Endometrial microvascular endothelial cells (primary cell): Measurements from ENCODE around the gene KL. TPM values are rescaled to one million over a fixed set of nuclear protein-coding genes. Genes with fewer than 3 reads are reported as not detected.

Source experiments
- in situ Hi-C: cut with HindIII; loops from 2 replicates; pipeline ENCODE4 v1.10.0; 2017; ENCODE audit warnings: low sequenced_read_pairs, low pct_unique_long_range_greater_than_20kb; ENCODE audit errors: inconsistent ontology term
- total RNA-seq: library from RNA; depleted of rRNA; stranded (reverse); fragments of >200 nt; gene quantifications from one replicate; pipeline ENCODE4 v1.2.3, GENCODE V29; 2015; ENCODE audit errors: inconsistent ontology term

Gene KL
- total RNA-seq, 1 donor from 2014 or later, result 0.46 TPM

DNA sequence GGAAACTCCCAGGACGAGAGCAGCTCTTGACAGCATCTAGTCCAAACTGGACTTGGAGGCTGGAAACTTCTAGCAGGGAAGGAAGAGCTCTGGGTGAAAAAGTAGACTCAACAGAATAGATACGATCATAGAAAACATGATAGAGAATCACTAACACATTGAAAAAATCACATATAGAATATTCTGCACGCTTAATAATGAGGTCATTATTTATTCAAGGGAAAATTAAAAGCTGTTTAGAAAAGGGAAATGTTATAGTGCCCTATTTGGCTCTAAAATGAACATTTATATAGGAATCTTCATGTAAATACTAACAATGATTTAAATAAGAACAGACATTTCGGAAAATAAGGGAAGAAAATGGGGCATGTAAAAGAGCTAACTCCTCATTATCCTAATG, 15.1 kb downstream of the KL start:
- in situ Hi-C loops, result no loop called here

GRCh38 chr13:33032037-33032625, 15.9 kb downstream of the KL start:
- in situ Hi-C loops, result no loop called here

GRCh38 chr13:33033051-33033812, 17.0 kb downstream of the KL start:
- in situ Hi-C loops, result no loop called here

GRCh38 chr13:33033986-33034385, 17.8 kb downstream of the KL start:
- in situ Hi-C loops, result no loop called here

GRCh38 chr13:33034882-33035520, 18.8 kb downstream of the KL start:
- in situ Hi-C loops, result no loop called here

DNA sequence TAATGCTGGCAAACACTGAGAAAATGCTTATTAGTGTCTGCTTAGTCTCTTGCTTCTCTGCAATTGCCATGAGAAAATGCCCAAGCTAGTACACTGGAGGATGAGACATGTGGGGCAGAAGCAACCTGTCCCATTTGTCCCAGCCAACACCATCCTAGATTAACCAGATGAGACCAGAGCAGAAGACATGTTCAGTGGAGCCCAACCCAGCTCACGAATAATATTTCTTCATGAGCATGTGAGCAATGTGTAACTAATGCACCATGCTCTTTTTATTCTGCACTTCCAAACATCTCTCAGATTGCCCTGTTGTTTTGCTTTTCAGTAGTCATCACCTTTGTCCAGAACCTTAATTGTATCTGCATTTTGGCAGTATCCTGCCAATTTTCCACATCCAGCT, 21.4 kb downstream of the KL start:
- in situ Hi-C loops, result no loop called here

GRCh38 chr13:33040090-33040489, 23.9 kb downstream of the KL start:
- in situ Hi-C loops, result no loop called here

DNA sequence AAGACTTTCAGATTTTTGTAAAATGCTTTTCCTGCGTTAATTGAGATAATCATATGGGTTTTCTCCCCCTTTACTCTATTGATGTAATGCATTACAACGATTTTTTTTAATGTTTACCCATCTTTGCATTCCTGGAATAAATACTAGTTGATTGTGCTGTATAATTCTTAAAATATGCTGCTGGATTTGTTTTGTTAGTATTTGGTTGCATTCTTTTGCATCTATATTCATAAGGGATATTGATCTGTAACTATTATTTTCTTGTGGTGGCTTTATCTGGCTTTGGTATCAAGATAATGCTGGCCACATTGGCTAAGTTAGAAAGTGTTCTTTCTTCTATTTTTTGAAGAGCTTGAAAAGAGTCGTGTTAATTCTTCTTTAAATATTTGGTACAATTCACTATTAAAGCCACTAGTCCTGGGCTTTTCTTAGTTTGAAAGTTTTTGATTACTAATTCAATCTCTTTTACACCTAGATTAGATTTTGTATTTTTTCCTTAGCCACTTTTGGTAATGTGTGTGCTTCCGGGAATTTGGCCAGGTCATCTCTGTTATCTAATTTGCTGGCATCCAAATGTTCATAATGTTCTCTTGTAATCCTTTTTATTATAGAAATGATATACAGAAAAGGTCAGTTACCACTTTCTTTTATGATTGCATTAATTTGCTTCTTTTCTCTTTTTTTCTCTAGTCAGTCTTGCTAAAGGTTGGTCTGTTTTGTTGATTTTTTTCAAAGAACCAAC, 29.8 kb downstream of the KL start:
- in situ Hi-C loops, result no loop called here

DNA sequence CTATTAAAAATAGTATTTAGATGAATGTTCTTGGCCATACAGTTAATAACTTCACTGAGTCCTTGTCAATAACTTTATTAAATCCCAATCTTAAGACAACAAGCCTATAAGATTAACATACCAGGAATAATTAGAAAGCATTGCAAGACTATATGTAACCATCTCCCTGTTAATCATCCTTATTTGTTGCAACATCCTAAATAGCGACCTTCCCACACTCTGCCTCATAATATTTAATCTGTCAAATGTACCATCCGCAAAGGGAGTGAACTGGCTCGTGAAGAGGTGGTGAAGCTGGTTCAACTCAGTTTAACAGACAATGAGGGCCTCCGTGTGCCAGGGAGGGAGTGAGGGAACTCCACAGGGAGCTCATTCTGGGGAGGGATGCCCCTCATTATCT, 33.9 kb downstream of the KL start:
- in situ Hi-C loops, result no loop called here

DNA sequence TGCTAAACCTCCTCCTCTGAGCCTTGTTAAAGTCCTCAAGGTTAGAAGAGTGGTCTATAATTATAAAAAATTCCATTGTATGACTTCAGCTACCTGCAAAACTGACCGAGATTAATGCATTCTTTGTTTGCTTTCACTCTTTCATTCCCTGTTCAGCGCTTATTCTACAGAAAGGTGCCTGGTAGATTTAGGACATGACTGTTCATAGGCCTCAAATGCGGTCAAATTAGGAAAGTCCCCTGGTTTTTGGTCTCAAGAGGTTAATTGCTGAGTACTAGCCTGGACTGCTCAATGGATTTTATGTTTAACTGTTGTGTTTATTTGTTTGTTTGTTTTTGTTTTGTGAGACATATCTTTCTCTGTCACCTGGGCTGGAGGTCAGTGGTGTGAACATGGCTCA, 35.4 kb downstream of the KL start:
- in situ Hi-C loops, result no loop called here

DNA sequence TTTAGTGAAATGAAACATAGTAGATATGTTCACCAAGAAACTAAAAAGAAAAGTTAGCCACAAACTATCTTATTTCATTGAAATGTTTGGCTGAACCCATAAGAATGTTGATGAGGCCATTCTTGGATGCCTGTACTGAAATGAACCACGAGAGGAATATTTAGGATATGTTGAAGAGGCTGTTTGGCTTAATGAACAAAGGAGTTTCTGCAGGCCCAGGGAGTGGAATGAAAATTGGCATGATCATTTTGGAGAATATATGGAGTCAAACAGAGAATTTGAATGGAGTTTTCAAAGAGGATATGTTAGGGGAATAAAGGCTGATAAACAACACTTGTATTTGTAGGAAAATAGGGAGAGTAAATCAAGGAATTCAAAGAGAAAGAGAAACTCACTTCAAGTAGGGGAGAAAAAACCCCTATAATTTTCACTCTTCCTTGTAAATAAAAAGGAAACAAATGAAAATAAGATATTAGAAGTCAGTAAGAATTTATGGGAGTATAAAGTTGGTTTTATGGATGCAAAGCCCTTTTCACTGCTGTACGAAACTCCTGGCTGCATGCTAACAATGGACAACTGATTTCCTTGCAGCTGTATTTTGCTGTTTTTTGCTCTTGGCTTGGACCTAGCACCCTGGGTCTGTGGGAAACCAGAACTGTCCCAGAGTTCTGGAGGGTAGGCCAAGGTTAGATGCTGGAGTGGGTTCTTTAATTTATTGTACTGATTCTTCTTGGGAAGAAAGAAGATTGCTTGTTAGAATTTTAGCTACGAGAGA, 36.5 kb downstream of the KL start:
- in situ Hi-C loops, result no loop called here

GRCh38 chr13:33053397-33054066, 37.3 kb downstream of the KL start:
- in situ Hi-C loops, result no loop called here

DNA sequence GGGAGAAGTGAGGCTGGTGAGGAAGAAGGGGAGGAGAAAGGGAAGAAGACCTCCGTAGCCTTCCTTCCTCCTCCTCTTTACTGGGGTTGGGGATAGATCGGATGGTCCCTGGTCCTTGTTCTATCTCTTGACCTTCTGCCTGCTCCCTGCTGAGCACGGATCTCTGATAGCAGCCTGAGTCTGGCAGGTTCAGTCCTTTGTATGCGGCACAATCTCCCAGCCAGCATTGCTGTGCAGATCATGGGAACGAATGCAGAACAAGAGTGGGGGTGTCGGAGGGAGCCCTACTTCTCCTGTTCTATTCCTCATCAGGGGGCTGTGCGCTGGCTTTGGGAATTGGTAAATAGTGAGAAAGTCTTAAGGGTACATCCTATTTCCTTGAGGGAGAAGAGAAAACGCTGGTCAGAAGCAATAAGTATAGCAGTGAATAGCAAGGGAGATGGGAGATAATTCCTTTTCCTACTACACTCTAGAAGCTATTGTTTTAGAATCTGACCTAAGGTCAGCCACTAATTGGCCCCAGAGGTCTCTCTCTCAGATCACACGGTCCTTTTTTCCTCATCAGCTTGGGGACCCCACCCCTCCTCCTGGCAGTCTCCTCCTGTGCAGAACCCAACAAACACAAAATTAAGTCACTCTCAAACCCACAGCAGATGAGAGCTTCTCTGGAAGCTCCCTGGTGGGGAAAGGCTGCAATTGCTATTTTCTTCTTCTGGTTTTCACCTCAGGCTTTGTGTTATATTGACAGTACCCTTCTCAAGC, 41.0 kb downstream of the KL start:
- in situ Hi-C loops, result no loop called here

DNA sequence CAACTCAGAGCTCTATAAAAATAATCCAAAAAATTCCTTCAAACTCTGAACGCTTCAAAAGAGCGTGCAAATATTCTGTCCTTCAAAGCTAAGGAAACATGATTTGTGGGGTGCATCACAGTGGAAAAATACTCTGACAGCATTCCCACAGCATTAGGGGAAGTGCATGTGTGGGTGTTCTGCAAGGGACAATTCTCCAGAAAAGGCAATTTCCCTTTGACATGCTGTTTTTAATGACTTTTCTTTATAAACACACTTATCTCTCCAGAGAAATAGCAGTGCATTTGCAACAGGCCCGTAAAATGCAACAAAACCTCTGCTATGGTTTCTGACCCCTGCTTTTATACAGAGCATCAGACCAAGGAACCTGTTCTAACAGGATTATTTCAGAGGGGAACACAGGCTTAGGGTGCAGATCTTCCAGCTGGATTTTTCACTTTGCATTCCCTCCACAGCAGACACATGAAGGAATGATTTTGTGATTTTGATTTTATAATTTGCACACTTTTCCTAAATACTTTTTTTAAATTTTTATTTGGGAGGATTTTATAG, 42.6 kb downstream of the KL start:
- in situ Hi-C loops, result no loop called here

- in situ Hi-C loops, result no loop called here
Observed at GRCh38 chr13:33060815-33061214, 44.6 kb downstream of the KL start.

- in situ Hi-C loops, result no loop called here
Observed at GRCh38 chr13:33066329-33066728, 50.1 kb downstream of the KL start.

DNA sequence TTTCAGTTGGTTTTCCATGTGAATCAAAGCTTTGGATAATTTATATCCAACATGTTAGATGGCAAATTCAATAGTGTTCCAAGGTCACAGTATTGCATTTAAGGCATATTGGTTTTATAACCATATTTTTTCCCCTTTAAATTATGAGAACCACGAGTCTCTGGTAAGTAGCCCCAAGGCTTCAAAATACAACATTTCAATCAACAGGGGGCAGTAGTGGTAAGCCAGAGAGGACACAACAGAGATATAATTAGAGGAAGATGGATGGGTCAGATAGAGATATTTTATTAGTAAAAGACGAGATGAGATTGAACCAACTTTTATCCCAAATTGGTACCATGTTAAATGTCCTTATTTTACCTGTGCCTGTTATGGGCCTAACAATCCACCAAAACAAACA, 53.1 kb downstream of the KL start:
- in situ Hi-C loops, result no loop called here

GRCh38 chr13:33070713-33071112, 54.5 kb downstream of the KL start:
- in situ Hi-C loops, result no loop called here
